ENCODE results near the gene COL9A3.

DNA sequence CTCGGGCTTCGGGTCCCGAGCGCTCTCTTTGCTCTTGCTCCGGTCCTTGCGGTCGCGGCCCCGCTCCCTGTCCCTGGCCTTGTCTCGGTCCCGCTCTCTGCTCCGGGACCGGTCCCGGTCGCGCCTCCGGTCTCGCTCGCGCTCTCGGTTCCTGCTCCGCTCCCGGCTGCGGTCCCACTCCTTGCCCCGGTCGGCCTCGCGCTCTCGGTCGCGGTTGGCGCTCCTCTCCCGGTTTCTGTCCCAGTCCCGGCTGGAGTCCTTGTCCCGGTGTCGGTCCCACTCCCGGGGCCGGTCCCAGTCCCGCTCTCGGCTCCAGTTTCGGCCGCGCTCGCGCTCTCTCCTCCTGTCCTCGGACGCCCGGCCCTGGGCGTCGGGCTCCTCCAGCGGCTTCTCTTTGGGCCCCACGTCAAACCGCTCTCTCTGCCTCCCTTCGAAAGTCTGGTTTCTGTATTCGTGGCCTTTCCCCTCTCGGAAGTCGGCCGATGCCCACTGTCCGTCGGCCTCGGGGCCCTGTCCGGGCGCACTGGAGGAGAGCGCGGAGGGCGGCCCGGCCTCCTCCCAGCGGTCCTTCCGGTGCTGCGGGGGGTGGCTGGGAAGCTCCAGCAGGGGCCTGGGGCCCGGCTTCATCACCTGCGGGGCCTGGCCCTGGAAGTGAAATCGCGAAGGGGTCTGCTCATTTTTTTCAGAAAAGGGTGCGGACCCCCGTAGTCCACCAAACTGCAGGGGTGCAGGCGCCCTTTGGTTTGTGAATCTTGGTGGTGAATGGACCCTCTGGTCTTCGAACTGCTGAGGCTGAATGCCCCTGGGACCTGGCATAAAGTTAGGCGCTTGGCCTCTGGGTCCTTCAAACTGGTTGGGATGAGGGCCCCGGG lies 62.7 kb downstream of the COL9A3 start:
- TF ChIP-seq POLR2A (IDR thresholded peaks at IDR 0.05; ENCODE audit: low read depth, low read length) (no peak), POLR2AphosphoS5 (IDR thresholded peaks at IDR 0.05; ENCODE audit: low read depth, low read length) (no peak), TAF1 (IDR thresholded peaks at IDR 0.05; ENCODE audit: borderline replicate concordance, low read depth, low read length) (no peak)

Data from GM12892 (cell line).